ENCODE results near the gene DAND5. TPM values are rescaled to one million over a fixed set of nuclear protein-coding genes. Genes with fewer than 3 reads are reported as not detected.

DAND5 gene
- total and polyA plus RNA-seq, 2 of the 13 experiments (the other 11 are each of a cell fraction or from before 2014, with no cell fraction given), result 0.04 TPM; not detected in 1

GRCh38 chr19:12937927-12938778 is 31.2 kb upstream of the DAND5 start, which contains the start of gene CALR (continued):
- TF ChIP-seq POGZ (CRISPR knock-in tag; IDR thresholded peaks at IDR 0.05) (peak; percentile 71), ZNF263 (CRISPR knock-in tag; IDR thresholded peaks at IDR 0.05) (peak; percentile 18; the same call in 1 of the 2 replicates), GLMP (CRISPR knock-in tag; IDR thresholded peaks at IDR 0.05; ENCODE audit: borderline replicate concordance) (no peak), ZNF256 (CRISPR knock-in tag; conservative IDR thresholded peaks at IDR 0.05) (no peak), ZBTB7A (CRISPR knock-in tag; IDR thresholded peaks at IDR 0.05) (0 out of 2 replicates have a peak, but pooled peaks have one; percentile 66), ZNF224 (CRISPR knock-in tag; IDR thresholded peaks at IDR 0.05) (no peak), NFRKB (IDR thresholded peaks at IDR 0.05) (no peak), ZNF468 (CRISPR knock-in tag; IDR thresholded peaks at IDR 0.05) (no peak), EP300 (IDR thresholded peaks at IDR 0.05; ENCODE audit: low read depth in 2 of 2, low read length in 2 of 2) (no peak; a peak in 1 of 4 replicates), EP300 (CRISPR knock-in tag; IDR thresholded peaks at IDR 0.05; ENCODE audit: borderline replicate concordance) (peak; percentile 57), ZNF747 (CRISPR knock-in tag; IDR thresholded peaks at IDR 0.05; ENCODE audit: borderline replicate concordance) (peak; percentile 70), ZNF333 (CRISPR knock-in tag; IDR thresholded peaks at IDR 0.05; ENCODE audit: borderline replicate concordance) (no peak), ZNF432 (CRISPR knock-in tag; IDR thresholded peaks at IDR 0.05; ENCODE audit: borderline replicate concordance) (no peak), MXD3 (CRISPR knock-in tag; IDR thresholded peaks at IDR 0.05) (peak; percentile 71; the same call in 1 of the 2 replicates), ZNF143 (CRISPR knock-in tag; IDR thresholded peaks at IDR 0.05) (peak; percentile 33; the same call in 1 of the 2 replicates), MYNN (CRISPR knock-in tag; IDR thresholded peaks at IDR 0.05; ENCODE audit: low read depth) (no peak), NCOR1 (IDR thresholded peaks at IDR 0.05; ENCODE audit: borderline replicate concordance, low read length) (no peak), RERE (CRISPR knock-in tag; IDR thresholded peaks at IDR 0.05; ENCODE audit: low read depth) (no peak), ZBTB34 (CRISPR knock-in tag; IDR thresholded peaks at IDR 0.05) (no peak), SALL1 (CRISPR knock-in tag; IDR thresholded peaks at IDR 0.05) (peak; percentile 67; the same call in 1 of the 2 replicates)

Data from HepG2 (cell line).